Midbrain (tissue), 1 donor: ENCODE results near the gene FAM124A.

Experiments used
- DNase-seq: peaks from one replicate; lab custom pipeline; 2025; lab: John Stamatoyannopoulos, UW

The FAM124A gene

GRCh38 chr13:51305271-51305967 is 83.2 kb downstream of the FAM124A start:
- no peak for DNase-seq

DNA sequence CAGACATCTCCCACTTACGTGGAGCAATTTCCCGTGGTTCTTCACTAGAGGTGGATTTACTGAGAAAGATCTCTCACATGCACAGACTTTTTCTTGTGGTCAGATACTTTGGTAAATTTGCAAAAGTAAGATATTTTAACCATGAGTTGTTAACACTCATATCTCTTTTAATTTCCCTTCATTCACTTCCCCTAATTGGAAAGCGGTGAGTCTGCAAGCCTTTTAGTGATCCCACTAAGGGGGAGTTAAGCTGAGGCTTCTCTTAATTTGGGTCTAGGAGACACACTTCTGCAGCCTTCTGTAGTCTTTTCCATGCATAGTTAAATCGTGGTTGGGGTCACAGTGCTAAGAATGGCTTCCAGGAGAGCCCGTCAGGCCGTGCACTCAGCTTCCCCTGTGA is 86.6 kb downstream of the FAM124A start:
- no peak for DNase-seq

DNA sequence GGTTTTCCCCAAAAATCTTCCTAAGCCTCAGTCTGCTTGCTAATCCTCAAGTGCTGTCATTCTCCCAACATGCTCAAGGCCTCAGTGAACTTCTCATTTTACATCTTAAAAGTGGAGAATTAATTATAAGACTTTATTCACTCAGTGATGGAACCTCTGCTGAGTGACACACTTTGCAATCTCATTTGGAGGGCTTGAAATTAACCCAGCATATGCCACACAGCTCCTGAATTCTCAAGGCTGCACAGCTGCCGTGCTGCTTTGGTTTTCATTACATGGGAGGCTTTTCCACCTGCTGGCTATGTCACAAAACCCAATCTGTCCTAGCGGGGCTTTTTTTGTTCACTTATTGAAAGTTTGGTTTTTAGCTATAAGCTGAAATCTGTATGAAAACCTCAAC is 89.0 kb downstream of the FAM124A start:
- DNase-seq: no peak

DNA sequence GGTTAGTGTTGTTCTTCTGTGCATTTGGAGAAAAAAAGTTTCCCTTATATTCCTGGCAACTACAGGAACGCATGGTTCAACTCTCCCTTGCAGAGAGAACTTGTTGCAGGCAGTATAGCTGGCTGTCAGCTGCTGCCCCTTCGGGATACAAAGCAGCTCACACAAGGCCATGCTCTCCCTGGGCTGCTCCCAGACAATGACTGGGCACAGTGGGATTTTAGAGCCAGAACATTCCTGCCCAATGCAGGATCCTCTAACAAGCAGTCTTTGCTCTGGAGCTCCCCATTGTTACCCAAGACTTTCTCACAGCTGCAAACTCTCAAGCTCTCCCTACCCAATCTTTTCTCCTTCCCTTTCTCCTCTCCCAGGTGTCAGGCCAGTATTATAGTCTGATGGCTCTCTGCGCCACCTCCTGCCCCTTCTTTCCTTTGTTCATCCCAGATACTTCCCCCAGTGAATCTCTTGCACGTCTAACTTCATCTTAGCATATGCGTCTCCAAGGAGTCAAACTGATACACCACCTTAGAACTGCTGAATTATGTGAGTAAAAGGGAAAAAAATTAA is 89.8 kb downstream of the FAM124A start:
- no peak for DNase-seq

- DNase-seq: no peak
Measured at GRCh38 chr13:51313619-51314018, 91.4 kb downstream of the FAM124A start.

- DNase-seq: no peak
Measured at GRCh38 chr13:51317262-51317661, 95.1 kb downstream of the FAM124A start.

DNA sequence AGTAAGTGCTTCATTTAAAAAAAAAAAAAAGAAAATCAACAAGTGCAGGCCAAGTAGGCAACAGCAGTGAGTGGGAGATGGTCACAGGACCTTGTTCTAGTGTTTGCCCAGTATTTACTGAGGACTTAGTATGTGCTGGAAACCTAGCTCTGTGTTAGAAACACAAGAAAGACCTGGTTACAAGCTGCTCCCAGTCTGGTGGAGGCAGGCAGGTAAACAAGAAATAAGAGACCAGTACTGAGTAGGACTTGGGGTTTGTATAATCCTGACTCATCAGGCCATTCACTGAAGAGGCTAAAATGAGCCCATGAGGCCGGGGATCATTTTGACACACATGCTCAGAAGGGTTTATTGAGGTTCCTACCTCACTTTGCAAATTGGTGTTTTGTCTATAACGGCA is 95.8 kb downstream of the FAM124A start:
- no peak for DNase-seq

DNA sequence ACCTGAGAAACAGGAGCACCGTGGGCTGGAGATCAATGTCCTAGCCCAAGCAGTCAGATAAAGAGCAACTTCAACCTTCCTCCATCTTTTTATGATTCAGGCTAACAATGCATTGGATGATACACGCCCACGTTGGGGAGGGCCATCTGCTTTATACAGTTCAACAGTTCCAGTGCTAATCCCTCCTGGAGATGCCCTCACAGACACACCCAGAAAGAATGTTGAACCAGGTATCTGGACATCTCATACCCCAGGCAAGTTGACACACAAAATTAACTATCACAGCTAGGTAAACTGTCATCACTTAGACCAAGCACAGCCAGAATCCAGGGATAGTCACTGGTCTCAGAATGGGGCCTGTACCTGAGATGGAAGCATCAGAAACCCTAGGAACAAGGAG is 96.7 kb downstream of the FAM124A start:
- DNase-seq: no peak

DNA sequence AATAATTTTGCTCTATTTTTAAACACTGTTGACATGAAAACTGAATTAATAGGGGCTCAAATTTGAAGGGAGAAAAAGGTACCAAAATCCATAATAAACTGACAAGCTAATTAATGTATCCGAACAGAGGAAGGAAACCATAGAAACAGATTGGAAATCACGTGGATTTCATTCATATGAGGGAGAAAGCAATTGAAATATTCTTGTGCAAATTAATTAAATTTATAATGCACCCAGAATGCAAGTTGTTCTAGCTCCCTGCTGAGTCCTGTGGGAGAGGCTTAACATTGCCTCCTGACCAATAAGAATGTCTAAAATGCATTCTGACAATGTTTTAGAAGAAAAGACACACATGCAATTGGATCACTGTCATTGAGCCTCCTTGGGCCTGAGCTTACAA is 99.6 kb downstream of the FAM124A start:
- no peak for DNase-seq

DNA sequence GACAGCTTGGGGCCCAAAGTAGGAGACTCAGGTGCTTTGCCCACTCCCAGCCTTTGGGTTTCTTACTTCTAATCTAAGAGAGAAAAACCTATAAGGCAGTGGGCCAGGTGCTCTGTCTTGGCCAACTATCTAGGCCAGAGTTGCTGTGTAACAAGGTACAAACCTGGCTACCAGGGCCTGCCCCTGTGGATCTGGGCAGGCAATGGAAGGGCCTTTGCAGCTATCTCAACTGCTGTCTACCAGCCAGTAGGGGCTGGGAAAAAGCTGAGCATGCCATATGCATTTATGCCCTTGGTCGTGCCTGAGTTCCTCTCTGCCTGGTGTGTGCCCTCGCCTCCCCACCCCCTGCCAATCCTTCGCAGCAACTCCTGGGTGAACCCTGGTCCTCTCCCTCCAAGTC is 100.6 kb downstream of the FAM124A start:
- no peak for DNase-seq

GRCh38 chr13:51323824-51324511 is 101.8 kb downstream of the FAM124A start:
- no peak for DNase-seq

- peak; percentile 40 for DNase-seq
Measured at GRCh38 chr13:51324714-51325420, 102.7 kb downstream of the FAM124A start.

- no peak for DNase-seq
Measured at GRCh38 chr13:51325837-51326236, 103.6 kb downstream of the FAM124A start.

DNA sequence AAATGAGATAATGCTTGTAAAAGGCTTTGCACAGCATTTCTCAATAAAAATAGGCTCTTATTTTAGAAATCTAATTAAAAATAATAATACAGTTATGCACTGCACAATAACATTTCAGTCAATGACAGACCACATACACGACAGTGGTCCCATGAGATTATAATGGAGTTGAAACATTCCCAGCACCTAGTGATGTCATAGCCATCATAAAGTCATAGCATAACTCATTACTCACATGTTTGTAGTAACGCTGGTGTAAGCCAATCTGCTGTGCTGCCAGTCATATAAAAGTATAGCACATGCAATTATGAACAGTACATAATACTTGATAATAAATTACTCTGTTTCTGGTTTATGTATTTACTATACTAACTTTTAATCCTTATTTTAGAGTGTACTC is 104.6 kb downstream of the FAM124A start:
- DNase-seq: no peak

GRCh38 chr13:51327961-51328360 is 105.8 kb downstream of the FAM124A start:
- no peak for DNase-seq

DNA sequence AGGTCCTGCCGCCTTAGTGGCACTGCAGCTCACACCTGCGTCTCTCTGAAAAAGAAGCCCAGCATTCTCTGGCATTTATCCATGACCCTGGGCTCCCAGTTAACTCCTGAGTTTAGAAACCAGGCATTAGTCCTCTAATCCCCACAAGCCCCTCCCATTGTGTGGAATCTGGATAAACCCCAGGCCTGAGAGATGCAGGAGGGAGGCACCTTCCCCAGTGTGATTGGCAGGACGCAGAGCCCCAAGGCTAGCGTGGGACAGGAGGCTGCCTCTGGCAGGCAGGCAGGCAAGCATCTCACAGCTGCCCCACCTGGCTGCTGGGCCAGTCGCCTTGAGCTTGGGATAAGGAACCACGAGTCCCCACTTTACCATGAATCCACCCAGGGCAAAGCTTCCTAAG is 106.3 kb downstream of the FAM124A start:
- no peak for DNase-seq

DNA sequence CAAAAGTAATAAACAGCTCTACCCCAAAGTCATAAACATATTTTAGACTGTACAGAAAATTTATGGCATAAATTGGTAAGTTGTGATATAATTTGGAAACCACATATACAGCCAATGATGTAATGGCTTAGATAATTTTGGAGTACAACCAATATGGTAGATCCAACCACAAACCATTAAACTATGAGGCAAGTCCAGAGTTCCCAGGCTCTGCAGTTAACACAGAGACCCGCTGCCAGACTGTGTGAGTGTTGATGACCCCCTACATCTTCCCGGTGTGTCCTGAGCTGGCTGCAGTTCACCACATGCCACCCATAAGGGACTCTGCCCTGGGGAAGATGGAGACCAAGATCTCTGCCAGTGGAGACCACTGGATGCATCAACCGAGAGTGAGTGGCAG is 107.4 kb downstream of the FAM124A start:
- DNase-seq: no peak

DNA sequence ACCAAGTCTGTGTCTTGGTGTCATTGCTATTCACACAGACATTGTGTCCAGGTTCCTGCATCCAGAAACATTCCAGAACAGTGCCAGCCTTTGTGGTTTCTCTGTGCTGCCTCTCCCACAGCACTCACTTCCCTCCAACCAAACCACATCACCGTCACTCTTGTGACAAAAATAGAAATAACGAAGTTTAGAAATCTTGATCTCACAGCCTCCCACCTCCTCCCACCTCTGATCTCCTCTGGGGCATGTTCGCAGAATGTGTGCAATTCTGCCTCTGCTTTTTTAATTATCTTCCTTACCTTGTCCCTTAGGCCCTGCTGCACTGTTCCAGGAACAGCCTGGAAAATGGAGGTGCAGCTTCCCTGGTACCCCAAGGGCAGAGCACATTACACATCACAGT is 108.6 kb downstream of the FAM124A start:
- no peak for DNase-seq

GRCh38 chr13:51331354-51331861 is 109.2 kb downstream of the FAM124A start:
- no peak for DNase-seq

- no peak for DNase-seq
Measured at GRCh38 chr13:51332566-51333361, 110.6 kb downstream of the FAM124A start.

- no peak for DNase-seq
Measured at GRCh38 chr13:51333421-51333820, 111.2 kb downstream of the FAM124A start.

DNA sequence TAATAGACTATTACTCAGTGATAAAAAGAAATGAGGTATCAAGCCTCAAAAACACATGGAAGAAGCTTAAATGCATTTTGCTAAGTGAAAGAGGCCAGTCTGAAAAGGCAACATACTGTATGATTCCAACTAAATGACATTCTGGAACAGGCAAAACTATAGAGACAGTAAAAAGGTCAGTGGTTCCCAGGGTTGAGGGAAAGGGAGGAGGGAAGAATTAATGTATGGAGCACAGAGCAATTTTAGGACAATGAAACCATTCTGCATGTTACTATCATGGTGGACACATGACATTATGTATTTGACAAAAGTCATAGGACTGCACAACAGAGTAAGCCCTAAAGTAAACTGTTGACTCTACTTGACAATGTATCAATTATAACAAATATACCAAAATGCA is 111.6 kb downstream of the FAM124A start:
- DNase-seq: no peak
